Measurements from ENCODE around the gene VGLL4.

The VGLL4 gene

DNA sequence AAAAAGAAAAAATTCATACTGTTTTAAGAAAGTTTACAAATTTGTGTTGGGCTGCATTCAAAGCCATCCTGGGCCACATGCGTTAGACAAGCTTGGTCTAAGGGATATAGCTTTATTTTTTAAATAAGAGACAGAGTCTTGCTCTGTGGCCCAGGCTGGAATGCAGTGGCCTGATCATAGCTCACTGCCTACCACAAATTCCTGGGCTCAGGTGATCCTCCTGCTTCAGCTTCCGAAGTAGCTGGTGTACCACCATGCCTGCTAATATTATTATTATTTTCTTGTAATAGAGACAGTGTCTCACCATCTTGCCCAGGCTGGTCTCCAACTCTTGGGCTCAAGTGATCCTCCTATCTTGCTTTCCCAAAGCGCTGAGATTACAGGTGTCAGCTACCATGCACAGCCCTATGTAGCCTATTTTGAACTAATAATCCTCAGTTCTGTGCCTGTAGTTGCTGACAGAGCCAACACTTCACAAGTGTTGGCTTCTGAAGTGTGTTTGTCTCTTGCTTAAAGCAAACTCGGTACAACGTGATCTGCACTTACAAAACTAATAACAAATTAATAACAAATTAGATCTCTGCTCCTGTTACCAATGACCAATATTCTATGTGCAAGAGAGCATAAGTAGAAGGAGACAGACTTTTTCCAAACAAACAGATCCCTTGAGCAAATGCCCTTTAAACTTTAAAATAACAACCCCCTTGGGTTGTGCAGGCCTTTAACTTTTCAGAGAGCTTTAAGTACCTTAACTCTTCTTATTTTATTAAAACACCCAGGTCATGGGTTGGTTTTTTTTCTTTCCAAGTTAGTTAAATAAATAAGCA, 135.2 kb downstream of the VGLL4 start:
- Histone ChIP-seq H3K9me3 (ENCODE audit: control insufficient read depth, low read depth, low read length) (no peaks in the 10 kb centered on the region), H3K4me1 (ENCODE audit: control insufficient read depth, low read depth, low read length) (peaks cover 21% of the 10 kb centered on the region), H3K27ac (ENCODE audit: low read length) (peak overlapping the region; percentile 59), H3K9ac (ENCODE audit: low read length) (peak overlapping the region; percentile 43), H3K4me3 (ENCODE audit: low read length) (no peak overlapping the region), H3K36me3 (ENCODE audit: control insufficient read depth, low read depth, low read length) (no peaks in the 10 kb centered on the region), H3K27me3 (ENCODE audit: control insufficient read depth, insufficient read depth, low read length) (no peaks in the 10 kb centered on the region)

DNA sequence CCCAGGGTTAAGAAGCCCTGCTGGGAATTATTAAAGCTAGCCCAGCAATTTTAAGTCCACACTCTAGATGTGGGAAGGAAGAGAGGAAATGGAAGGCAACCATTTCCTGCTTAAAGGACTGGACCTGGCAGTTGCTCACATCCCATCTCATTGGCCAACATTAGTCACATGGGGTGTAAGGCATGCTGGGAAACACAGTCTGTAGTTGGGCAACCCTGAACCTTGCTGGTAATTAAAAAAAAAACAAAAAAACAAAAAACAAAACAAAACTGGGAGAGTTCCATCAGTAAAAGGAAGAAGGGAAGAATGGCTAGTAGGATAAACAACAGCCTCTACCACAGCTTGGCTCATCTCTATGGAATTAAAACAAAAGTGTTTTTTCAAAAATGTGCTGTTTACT, 136.0 kb downstream of the VGLL4 start:
- H3K4me3 ChIP-seq (ENCODE audit: low read length), result no peak overlapping the region
- no peaks in the 10 kb centered on the region for H3K9me3 ChIP-seq (ENCODE audit: control insufficient read depth, low read depth, low read length)
- H3K9ac ChIP-seq (ENCODE audit: low read length), result no peak overlapping the region
- peaks cover 21% of the 10 kb centered on the region for H3K4me1 ChIP-seq (ENCODE audit: control insufficient read depth, low read depth, low read length)
- no peaks in the 10 kb centered on the region for H3K36me3 ChIP-seq (ENCODE audit: control insufficient read depth, low read depth, low read length)
- no peak overlapping the region for H3K27ac ChIP-seq (ENCODE audit: low read length)
- no peaks in the 10 kb centered on the region for H3K27me3 ChIP-seq (ENCODE audit: control insufficient read depth, insufficient read depth, low read length)
